WI38 (cell line): ENCODE data around the gene SEZ6.

Experiments used
- H3K4me3 ChIP-seq: 2 replicates; pipeline ENCODE4 v1.5.1; 2011; ENCODE audit warnings: low read depth, mild to moderate bottlenecking, control low read depth, low read length
- TF ChIP-seq, protein P1 (sequence below): IDR thresholded peaks from 2 replicates; pipeline ENCODE4 v1.5.1; 2012; ENCODE audit warnings: low read depth, mild to moderate bottlenecking, control low read depth, low read length

Gene SEZ6

DNA sequence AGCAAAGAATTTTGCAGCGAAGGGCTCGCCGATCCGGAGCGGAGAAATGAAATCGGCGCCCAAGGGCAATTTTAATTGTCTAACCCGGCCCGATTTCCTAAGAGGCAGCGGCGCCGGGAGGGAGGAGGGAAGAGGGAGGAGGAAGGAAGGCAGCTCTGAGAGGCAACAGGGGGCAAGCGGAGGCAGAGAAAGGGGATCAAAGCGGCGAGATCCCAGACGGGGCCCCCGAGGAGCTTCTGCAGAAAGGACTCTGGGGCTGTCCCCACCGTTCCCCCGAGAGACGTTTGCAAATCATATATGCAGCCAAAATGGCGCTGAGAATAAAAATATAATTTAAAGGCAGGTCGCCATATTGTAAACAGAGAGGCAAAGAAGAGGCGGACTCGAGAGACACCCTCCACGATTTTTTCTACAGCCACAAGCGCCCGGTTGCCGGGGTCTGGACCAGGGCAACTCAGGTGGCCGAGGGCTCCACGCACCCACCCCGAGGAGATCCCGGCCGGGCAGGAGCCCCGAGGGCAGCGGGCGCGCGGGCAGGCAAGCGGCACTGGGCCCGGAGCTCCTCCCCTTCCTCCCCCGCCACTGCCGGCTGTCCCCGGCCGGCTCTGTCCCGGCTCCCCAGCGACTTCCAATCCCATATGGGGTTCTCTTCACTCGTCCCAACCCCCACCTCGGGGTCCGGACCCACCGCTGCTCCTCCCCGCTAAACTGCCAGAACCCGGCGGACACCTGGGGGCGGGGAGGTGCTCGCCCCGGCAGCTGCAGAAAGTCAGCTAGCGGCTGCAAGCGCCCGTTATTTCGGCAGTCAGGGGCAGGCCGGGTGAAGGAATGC lies 56.4 kb downstream of the SEZ6 start:
- TF ChIP-seq, protein P1, sequence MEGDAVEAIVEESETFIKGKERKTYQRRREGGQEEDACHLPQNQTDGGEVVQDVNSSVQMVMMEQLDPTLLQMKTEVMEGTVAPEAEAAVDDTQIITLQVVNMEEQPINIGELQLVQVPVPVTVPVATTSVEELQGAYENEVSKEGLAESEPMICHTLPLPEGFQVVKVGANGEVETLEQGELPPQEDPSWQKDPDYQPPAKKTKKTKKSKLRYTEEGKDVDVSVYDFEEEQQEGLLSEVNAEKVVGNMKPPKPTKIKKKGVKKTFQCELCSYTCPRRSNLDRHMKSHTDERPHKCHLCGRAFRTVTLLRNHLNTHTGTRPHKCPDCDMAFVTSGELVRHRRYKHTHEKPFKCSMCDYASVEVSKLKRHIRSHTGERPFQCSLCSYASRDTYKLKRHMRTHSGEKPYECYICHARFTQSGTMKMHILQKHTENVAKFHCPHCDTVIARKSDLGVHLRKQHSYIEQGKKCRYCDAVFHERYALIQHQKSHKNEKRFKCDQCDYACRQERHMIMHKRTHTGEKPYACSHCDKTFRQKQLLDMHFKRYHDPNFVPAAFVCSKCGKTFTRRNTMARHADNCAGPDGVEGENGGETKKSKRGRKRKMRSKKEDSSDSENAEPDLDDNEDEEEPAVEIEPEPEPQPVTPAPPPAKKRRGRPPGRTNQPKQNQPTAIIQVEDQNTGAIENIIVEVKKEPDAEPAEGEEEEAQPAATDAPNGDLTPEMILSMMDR, result no peak
- peak overlapping the region; percentile 83 for H3K4me3 ChIP-seq

- H3K4me3 ChIP-seq, result peak overlapping the region; percentile 83
- TF ChIP-seq, protein P1, result no peak
These were observed 57.0 kb downstream of the SEZ6 start for GRCh38 chr17:28948873-28949184.

DNA sequence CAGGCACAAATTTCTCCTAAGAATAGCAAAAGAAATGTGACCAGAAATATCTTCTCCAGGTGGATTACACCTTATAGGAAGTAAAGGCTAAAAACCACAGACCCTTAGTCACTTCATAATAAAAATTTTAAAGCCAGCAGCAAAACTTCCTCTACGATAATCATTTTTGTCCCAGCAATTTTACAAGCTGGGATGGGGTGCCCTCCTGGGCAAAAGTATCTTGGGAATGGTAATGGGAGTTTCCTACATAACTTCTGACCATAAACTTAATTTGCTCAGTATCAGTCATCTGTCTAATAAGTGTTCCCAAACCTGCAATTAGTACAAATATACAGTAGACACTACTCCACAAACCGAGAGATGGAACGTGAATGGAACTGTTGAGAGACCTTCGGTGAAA lies 57.5 kb downstream of the SEZ6 start:
- TF ChIP-seq, protein P1, result no peak
- peak overlapping the region; percentile 83 for H3K4me3 ChIP-seq

DNA sequence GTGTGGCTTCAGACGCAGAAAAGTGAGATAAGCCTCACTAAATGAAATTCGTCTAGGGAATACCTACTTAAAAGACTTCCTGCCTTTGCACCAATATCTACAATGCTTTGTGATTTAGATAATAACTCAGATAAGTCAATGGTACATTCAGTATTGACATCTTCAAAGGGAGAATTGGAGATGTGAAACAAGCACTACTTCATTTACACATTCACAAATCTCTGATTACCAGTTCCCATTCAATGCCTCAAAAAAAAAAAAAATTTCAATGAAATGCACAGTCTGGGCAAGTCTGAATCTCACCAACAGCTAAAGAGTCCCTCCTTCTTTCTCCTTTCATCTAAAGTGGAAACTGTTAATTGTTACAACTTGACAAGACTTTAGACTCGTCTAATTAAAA lies 58.2 kb downstream of the SEZ6 start:
- peak overlapping the region; percentile 83 for H3K4me3 ChIP-seq
- TF ChIP-seq, protein P1, result no peak

GRCh38 chr17:28946239-28946638 lies 59.6 kb downstream of the SEZ6 start:
- no peak overlapping the region for H3K4me3 ChIP-seq
- TF ChIP-seq, protein P1, result no peak

DNA sequence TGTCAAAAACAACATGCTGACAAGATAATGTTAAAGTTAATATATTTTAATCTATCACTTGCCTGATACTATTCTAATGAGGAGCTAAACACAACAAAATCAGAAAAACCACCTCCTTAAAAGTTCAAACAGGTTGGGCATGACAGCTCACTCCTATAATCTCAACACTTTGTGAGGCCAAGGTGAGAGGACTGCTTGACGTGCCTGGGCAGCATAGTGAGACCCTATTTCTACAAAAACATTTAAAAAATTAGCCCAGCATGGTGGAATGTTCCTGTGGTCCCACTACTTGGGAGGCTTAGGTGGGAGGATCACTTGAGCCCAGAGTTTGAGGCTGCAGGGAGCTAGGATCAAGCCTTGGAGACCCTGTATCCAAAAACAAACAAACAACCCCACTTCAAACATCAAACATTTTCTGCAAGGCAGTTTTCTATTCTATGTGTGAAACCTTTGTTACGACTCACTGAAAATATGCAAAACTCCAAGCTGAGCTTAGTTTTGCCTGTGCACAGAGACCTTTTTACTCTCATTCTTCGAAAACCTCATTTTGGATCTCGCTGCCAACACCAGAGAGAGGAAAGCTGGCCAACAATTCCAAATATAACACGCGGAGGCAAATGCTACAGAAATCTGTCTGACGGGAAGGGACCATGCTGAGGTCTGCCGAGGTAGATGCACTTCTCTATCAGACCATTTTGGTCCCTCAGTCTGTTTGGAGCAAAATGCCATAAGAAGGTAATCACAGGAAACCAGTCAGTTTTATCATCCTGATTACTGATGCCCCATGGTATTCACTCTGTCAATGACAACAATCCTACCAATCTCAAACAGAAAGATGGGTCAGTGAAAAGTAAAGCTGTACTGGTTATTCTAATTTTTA lies 60.7 kb downstream of the SEZ6 start:
- peak overlapping the region; percentile 25; the same call in 1 of the 2 replicates for H3K4me3 ChIP-seq
- TF ChIP-seq, protein P1, result no peak

- TF ChIP-seq, protein P1, result no peak
- H3K4me3 ChIP-seq, result no peak overlapping the region
These were observed 61.5 kb downstream of the SEZ6 start for GRCh38 chr17:28944343-28944742.
